Upper lobe of right lung (tissue), 1 donor: ENCODE data around the gene PATL2. TPM values are rescaled to one million over a fixed set of nuclear protein-coding genes. Genes with fewer than 3 reads are reported as not detected.
A peak's percentile ranks its signal among the peaks of the same experiment; 100 is the strongest.

Source experiments
- ATAC-seq: fragments of 200-7000 bp; cut with Tn5 transposase; one replicate; pipeline ENCODE4 v1.9.1; 2020; ENCODE audit warnings: mild to moderate bottlenecking, moderate library complexity
- DNase-seq: peaks from one replicate; pipeline ENCODE4 v3.0.0-alpha.2; 2020
- H3K27ac ChIP-seq: fragments of 200-600 bp; one replicate; pipeline ENCODE4 v1.8.0; 2022
- H3K27me3 ChIP-seq: fragments of 200-600 bp; one replicate; pipeline ENCODE4 v1.8.0; 2022; ENCODE audit warnings: mild to moderate bottlenecking
- H3K36me3 ChIP-seq: fragments of 200-600 bp; one replicate; pipeline ENCODE4 v1.8.0; 2022
- H3K4me1 ChIP-seq: fragments of 200-600 bp; one replicate; pipeline ENCODE4 v1.8.0; 2022
- H3K4me3 ChIP-seq: fragments of 200-600 bp; one replicate; pipeline ENCODE4 v1.8.0; 2022; ENCODE audit warnings: mild to moderate bottlenecking
- H3K9me3 ChIP-seq: fragments of 200-600 bp; one replicate; pipeline ENCODE4 v1.8.0; 2022
- CTCF ChIP-seq: fragments of 200-600 bp; IDR thresholded peaks from one replicate; pipeline ENCODE4 v1.8.0; 2022; ENCODE audit warnings: antibody characterized with exemption
- intact Hi-C: fragments of 100-400 bp; cut with DNase I; formaldehyde crosslinking; loops from one replicate; pipeline ENCODE4 v1.11.0; 2022
- total RNA-seq: library from RNA; stranded (reverse); fragmentation: NEBNext Ultra II Directional; extraction: Animal tissue kit (Norgen Biotek cat#: 25700); gene quantifications from one replicate; pipeline ENCODE4 v1.2.1, GENCODE V29; 2021
- donor health status: DM: no; HTN: yes; CAD: no; lungs with severe emphysema.

Gene PATL2
- total RNA-seq, 1 donor from 2014 or later = 3.7 TPM

DNA sequence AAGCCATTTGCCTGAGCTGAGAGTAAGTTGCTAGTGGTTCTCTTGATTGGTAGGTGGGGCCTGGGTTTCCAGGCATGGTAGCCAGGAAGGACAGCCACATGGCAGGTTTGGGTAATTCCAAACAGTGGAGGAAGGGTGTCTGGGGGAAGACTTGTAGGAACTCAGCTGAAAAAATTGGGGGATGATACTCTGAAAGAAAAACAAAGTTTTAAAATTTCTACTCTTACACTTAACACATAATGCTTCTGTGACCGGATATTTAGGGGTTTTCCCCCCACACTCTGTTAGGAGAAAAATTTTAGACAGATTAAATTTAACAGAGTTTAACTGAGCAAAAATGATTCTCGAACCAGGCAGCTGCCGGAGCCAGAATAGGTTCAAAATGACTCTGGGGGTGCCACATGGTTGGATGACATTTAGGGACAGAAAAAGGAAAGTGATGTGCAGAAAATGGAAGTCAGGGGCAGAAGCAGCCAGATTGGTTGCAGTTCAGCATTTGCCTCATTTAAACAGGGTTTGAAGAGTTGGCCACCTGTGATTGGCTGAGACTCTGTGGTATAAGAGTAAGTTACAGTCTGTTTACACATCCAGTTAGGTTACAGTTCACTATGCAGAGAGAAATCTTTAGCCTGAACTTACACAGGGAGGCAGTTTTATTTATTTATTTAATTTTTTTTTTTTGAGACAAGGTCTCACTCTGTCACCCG lies 8.3 kb upstream of the PATL2 start:
- DNase-seq (no peak), ATAC-seq (peak; percentile 37)
- Histone ChIP-seq H3K4me1 (peaks cover 39% of the 10 kb centered on the region), H3K27me3 (no peaks in the 10 kb centered on the region), H3K9me3 (no peaks in the 10 kb centered on the region), H3K27ac (no peak overlapping the region), H3K36me3 (peaks cover 52% of the 10 kb centered on the region), H3K4me3 (no peak overlapping the region)
- intact Hi-C loops = loop anchor here (10.0 kb wide), 1 partner anchor 55 kb away; the partner anchor contains the start of gene SPG11
- TF ChIP-seq CTCF = no peak

- H3K4me1 ChIP-seq = peaks cover 42% of the 10 kb centered on the region
These were observed 7.8 kb upstream of the PATL2 start for GRCh38 chr15:44718927-44719292.

DNA sequence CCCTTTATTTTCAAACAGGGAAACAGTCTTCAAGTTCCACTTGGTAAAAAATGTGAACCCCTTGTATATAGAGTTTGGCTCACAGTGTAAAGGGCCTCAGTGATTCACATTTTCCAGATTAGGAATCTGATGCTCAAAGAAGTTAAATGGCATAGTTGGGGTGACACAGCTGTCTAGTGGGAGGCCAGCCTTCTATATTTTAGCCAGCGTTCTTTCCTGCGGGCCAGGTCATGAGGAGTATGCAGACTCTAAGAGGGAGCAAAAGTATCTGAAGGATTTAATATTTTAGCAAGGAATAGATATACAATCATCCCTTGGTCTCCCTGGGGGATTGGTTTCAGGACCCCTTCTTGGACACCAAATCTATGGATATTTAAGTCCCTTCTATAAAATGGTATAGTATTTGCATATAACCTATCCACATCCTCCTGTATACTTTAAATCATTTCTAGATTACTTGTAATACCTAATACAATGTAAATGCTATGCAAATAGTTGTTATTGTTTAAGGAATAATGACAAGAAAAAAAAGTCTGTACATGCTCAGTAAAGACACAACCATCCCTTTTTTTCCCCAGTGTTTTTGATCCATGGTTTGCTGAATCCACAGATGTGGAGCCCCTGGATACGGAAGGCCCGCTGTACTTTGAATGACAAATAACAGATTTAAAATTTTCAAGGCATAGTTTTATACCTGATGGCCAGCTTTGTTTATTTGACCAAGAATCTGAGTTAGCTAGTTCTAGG lies 7.2 kb upstream of the PATL2 start:
- no peaks in the 10 kb centered on the region for H3K27me3 ChIP-seq
- ATAC-seq = no peak
- H3K36me3 ChIP-seq = peaks cover 63% of the 10 kb centered on the region
- peaks cover 44% of the 10 kb centered on the region for H3K4me1 ChIP-seq
- H3K4me3 ChIP-seq = no peak overlapping the region
- H3K9me3 ChIP-seq = no peaks in the 10 kb centered on the region
- intact Hi-C loops = loop anchor here (10.0 kb wide), 1 partner anchor 54 kb away; the partner anchor contains the start of gene SPG11
- H3K27ac ChIP-seq = no peak overlapping the region
- DNase-seq = no peak
- TF ChIP-seq CTCF = no peak

More at GRCh38 chr15:44718927-44719292, 7.8 kb upstream of the PATL2 start:
- DNase-seq (no peak), ATAC-seq (no peak)
- intact Hi-C loops = loop anchor here (10.0 kb wide), 1 partner anchor 54 kb away; the partner anchor contains the start of gene SPG11
- no peak for TF ChIP-seq CTCF
- no peak overlapping the region for H3K27ac ChIP-seq
- H3K9me3 ChIP-seq = no peaks in the 10 kb centered on the region
- peaks cover 57% of the 10 kb centered on the region for H3K36me3 ChIP-seq
- H3K27me3 ChIP-seq = no peaks in the 10 kb centered on the region
- H3K4me3 ChIP-seq = no peak overlapping the region

GRCh38 chr15:44716983-44717602 lies 6.0 kb upstream of the PATL2 start:
- Histone ChIP-seq H3K36me3 (peaks cover 66% of the 10 kb centered on the region), H3K4me3 (no peak overlapping the region), H3K27me3 (no peaks in the 10 kb centered on the region), H3K27ac (no peak overlapping the region), H3K4me1 (peaks cover 50% of the 10 kb centered on the region), H3K9me3 (no peaks in the 10 kb centered on the region)
- intact Hi-C loops = loop anchor here (10.0 kb wide), 1 partner anchor 52 kb away; the partner anchor contains the start of gene SPG11
- no peak for TF ChIP-seq CTCF
- ATAC-seq (no peak), DNase-seq (no peak)

- TF ChIP-seq CTCF = no peak
- H3K27me3 ChIP-seq = no peaks in the 10 kb centered on the region
- intact Hi-C loops = loop anchor here (10.0 kb wide), 1 partner anchor 51 kb away; the partner anchor contains the start of gene SPG11
- H3K9me3 ChIP-seq = no peaks in the 10 kb centered on the region
- H3K4me3 ChIP-seq = peak overlapping the region; percentile 96
- ATAC-seq (no peak), DNase-seq (no peak)
- H3K4me1 ChIP-seq = peaks cover 50% of the 10 kb centered on the region
- no peak overlapping the region for H3K27ac ChIP-seq
- H3K36me3 ChIP-seq = peaks cover 66% of the 10 kb centered on the region
These were observed 4.7 kb upstream of the PATL2 start for GRCh38 chr15:44715797-44716334.
